HFFc6 (cell line): Measurements from ENCODE around the gene NACA. TPM values are rescaled to one million over a fixed set of nuclear protein-coding genes. Genes with fewer than 3 reads are reported as not detected.
"Not testable (repeated sequence)": the region's sequence is repeated elsewhere in the genome, so short reads cannot be mapped to it uniquely, and the experiment has no call there.

Experiments
- DNase-seq: peaks from one replicate; pipeline ENCODE4 v3.0.0-alpha.2; 2018
- H3K27ac Mint-ChIP-seq: 2 replicates; pipeline ENCODE4 v1.8.0; 2020; ENCODE audit warnings: mild to moderate bottlenecking, mixed read lengths
- H3K27me3 Mint-ChIP-seq: 2 replicates; pipeline ENCODE4 v1.8.0; 2021; ENCODE audit warnings: mild to moderate bottlenecking, moderate library complexity, mixed read lengths; ENCODE audit not compliant: insufficient read depth
- H3K36me3 Mint-ChIP-seq: 2 replicates; pipeline ENCODE4 v1.8.0; 2021; ENCODE audit warnings: low read depth, mixed read lengths
- H3K4me1 Mint-ChIP-seq: 2 replicates; pipeline ENCODE4 v1.8.0; 2020; ENCODE audit warnings: low read depth, mixed read lengths
- H3K4me3 Mint-ChIP-seq: 2 replicates; pipeline ENCODE4 v1.8.0; 2020; ENCODE audit warnings: mild to moderate bottlenecking, moderate library complexity, mixed read lengths
- H3K9me3 Mint-ChIP-seq: 2 replicates; pipeline ENCODE4 v1.8.0; 2020; ENCODE audit warnings: mild to moderate bottlenecking, mixed read lengths
- total RNA-seq, 6 experiments: library from RNA; stranded (reverse); fragmentation: NEBNext Ultra II Directional; extraction: Animal tissue kit (Norgen Biotek cat#: 25700); gene quantifications; 2 replicates in 1 of 6; 3 replicates in 5 of 6; pipeline ENCODE4 v1.2.3, GENCODE V29; 2021
- TF ChIP-seq, protein P1 (sequence below): fragments of 200-600 bp; sonication (generic); IDR thresholded peaks from 2 replicates; pipeline ENCODE4 v1.5.0; 2021; ENCODE audit warnings: antibody characterized with exemption, mild to moderate bottlenecking

Gene NACA
- total RNA-seq, 6 experiments from 2014 or later = 716 to 840 (median 802) TPM

DNA sequence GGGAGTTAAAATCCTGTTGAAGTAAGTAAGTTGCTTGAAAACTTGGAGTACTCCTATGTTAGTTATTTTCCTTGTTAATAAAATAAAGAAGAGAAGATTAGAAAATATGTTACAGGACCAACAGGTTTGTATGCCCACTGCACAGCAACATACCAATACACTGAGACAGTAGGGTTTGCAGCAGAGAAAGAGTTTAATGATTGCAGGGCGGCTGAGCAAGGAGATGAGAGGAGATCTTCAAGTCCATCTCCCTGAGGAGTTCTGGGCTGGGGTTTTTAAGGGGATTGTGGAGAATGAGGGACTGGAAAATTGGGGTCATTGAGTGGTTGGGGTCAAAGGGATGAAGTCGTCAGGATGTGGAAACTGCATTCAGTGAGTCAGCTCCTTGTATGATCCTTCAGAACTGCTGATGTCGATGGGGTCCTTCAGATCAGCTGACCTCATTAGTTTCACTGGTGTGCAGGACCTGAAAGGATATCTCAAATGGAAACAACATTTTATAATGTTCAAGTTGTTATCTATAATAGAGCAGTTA lies 33.7 kb upstream of the NACA start:
- no peak overlapping the region for H3K27ac Mint-ChIP-seq

DNA sequence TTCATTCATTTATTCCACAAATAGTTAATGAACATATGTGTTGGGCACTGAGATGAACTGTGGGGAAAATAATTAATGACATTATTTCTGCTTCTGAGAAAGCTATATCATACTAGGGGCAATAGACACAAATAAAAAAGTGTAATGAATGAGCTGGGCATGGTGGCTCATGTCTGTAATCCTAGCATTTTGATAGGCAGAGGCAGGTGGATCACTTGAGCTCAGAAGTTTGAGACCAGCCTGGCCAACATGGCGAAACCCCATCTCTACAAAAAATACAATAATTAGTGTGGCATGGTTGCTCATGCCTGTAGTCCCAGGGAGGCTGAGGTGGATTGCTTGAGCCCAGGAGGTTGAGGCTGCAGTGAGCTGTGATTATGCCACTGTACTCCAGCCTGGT lies 32.9 kb upstream of the NACA start:
- not testable (repeated sequence) for H3K27ac Mint-ChIP-seq, H3K9me3 Mint-ChIP-seq, H3K27me3 Mint-ChIP-seq, DNase-seq, H3K36me3 Mint-ChIP-seq, H3K4me3 Mint-ChIP-seq
- H3K4me1 Mint-ChIP-seq = peaks cover 17% of the 10 kb centered on the region

More for the DNA sequence above, 33.7 kb upstream of the NACA start:
- Mint-ChIP-seq H3K36me3 (peaks cover 9% of the 10 kb centered on the region), H3K9me3 (peaks cover 10% of the 10 kb centered on the region), H3K4me1 (peaks cover 25% of the 10 kb centered on the region), H3K27me3 (peaks cover 2% of the 10 kb centered on the region), H3K4me3 (no peak overlapping the region)
- no peak for DNase-seq
- TF ChIP-seq, protein P1, sequence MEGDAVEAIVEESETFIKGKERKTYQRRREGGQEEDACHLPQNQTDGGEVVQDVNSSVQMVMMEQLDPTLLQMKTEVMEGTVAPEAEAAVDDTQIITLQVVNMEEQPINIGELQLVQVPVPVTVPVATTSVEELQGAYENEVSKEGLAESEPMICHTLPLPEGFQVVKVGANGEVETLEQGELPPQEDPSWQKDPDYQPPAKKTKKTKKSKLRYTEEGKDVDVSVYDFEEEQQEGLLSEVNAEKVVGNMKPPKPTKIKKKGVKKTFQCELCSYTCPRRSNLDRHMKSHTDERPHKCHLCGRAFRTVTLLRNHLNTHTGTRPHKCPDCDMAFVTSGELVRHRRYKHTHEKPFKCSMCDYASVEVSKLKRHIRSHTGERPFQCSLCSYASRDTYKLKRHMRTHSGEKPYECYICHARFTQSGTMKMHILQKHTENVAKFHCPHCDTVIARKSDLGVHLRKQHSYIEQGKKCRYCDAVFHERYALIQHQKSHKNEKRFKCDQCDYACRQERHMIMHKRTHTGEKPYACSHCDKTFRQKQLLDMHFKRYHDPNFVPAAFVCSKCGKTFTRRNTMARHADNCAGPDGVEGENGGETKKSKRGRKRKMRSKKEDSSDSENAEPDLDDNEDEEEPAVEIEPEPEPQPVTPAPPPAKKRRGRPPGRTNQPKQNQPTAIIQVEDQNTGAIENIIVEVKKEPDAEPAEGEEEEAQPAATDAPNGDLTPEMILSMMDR = no peak

DNA sequence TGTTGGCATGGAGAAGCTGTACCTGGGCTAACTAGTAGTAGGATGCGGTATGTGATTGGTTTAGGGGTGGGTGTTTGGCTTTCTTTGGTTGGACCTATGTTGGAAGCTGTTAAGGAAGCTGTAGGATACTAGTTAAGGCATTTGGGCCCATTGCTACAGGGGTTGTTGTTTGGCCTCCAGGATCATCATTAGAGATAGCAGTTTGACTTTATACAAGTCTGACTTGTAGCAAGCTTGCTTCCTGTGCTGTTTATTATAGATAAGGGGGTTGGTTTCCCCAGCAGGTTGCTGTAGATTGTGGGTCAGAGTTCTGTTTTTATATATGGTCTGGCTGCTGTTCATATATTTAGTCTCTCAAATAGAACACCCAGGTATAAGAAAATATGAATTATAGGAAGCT lies 28.5 kb upstream of the NACA start:
- H3K9me3 Mint-ChIP-seq = peaks cover 4% of the 10 kb centered on the region
- no peak for DNase-seq
- peaks cover 24% of the 10 kb centered on the region for H3K4me1 Mint-ChIP-seq
- H3K27ac Mint-ChIP-seq = no peak overlapping the region
- TF ChIP-seq, protein P1 = no peak
- no peak overlapping the region for H3K4me3 Mint-ChIP-seq
- peaks cover 4% of the 10 kb centered on the region for H3K36me3 Mint-ChIP-seq
- H3K27me3 Mint-ChIP-seq = no peaks in the 10 kb centered on the region; the same call in 1 of the 2 replicates

DNA sequence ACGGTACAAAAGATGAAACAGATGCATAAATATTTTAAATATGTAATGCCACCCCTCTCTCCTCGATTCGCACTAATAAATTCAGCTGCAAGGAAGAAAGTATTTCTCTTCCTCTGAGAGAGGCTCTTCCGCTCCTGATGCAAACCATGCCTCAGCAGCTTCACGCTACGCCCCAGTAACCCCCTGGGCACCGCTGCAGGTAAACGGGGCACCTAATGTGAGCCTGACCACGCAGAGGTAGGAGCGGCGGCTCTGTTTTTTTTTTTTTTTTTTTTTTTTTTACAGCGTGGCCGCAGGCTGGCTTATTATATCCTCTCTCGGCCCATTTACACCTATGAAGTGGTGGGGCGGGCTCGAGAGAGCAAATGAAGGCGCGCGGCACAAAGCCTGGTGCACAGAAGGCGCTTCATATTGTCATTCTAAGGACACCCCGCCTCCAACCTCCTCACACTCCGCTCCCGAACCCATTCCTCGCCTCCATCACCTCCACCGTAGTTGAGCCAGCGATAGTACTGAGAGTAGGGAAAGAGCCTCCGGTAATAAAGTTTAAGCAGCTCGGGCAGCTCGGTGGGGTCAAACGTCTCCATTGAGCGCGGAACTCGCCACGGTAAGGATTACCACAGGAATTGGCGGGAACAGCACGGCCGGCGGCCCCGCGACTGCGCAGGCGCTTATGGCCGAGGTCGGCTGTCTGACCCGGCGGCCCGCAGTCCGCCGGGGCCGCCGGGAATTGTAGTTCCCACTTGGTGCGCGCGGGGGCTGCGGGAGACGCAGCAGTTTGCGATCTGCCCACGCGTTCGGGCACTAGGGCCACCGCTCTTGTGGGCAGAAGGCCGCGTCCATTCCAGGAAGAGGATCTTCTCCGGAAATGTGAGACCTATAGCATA lies 26.9 kb upstream of the NACA start, which contains the start of gene PRIM1:
PRIM1 (minus strand) TSS at position 612 of the 887 bp plus-strand sequence; CDS start at position 587, 25 bp downstream.
- Mint-ChIP-seq H3K36me3 (peaks cover under 1% of the 10 kb centered on the region; the same call in 1 of the 2 replicates), H3K27ac (peak within 1 kb of the TSS; percentile 85), H3K4me3 (peak within 1 kb of the TSS; percentile 93), H3K27me3 (no peaks in the 10 kb centered on the region), H3K9me3 (no peaks in the 10 kb centered on the region), H3K4me1 (peaks cover 21% of the 10 kb centered on the region)
- peak; percentile 63 for DNase-seq
- TF ChIP-seq, protein P1 = peak; percentile 72

DNA sequence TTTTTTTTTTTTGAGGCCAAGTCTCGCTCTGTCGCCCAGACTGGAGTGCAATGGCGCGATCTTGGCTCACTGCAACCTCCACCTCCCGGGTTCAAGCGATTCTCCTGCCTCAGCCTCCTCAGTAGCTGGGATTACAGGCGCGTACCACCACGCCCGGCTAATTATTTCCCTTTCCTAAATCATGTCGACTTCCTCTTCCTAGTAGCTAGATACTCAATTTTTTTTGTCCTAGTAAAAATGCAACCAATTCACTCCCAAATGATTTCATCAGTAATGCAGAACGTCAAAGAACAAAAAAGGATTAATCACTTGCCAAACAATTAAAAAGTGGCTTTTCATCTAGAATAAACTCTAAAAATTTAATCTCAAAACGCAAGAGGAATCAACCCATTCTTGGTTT lies 25.5 kb upstream of the NACA start:
- H3K27me3 Mint-ChIP-seq, H3K9me3 Mint-ChIP-seq, H3K27ac Mint-ChIP-seq, H3K36me3 Mint-ChIP-seq, DNase-seq: not testable (repeated sequence)
- peak overlapping the region; percentile 93; the same call in 1 of the 2 replicates for H3K4me3 Mint-ChIP-seq
- peaks cover 18% of the 10 kb centered on the region for H3K4me1 Mint-ChIP-seq

DNA sequence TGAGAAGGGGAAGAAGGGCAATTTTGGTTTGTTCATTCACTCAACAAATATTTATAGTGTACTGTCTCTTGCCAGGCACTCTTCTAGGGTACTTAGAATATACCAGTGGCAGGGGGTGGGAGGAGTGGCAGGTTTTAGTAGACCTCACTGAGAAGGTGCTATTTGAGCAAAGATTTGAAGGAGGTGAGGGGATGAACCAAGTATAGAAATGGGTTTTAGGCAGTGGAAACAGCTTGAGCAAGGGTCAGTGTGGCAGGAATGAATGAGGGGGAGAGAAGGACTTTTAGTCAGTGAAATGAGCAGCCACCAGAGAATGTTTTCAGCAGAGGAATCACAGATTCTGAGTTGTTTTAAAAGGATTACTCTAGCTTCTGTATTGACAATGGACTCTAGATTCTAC lies 24.8 kb upstream of the NACA start:
- Mint-ChIP-seq H3K27ac (no peak overlapping the region), H3K27me3 (no peaks in the 10 kb centered on the region), H3K4me1 (peaks cover 18% of the 10 kb centered on the region), H3K36me3 (peaks cover 5% of the 10 kb centered on the region; the same call in 1 of the 2 replicates), H3K4me3 (0 out of 2 replicates have a peak overlapping the region, but pooled peaks have one; percentile 5), H3K9me3 (no peaks in the 10 kb centered on the region)
- TF ChIP-seq, protein P1 = no peak
- DNase-seq = no peak
